ENCODE results near the gene RAB7A. TPM values are rescaled to one million over a fixed set of nuclear protein-coding genes. Genes with fewer than 3 reads are reported as not detected.
A peak's percentile ranks its signal among the peaks of the same experiment; 100 is the strongest.

RAB7A gene
- total and polyA plus RNA-seq, 10 of the 15 experiments (the other 5 are each of a cell fraction or from before 2014, with no cell fraction given): 40.3 to 212 (median 160) TPM

GRCh38 chr3:128814519-128815317 is 88.7 kb downstream of the RAB7A start:
- RAD21 ChIA-PET (ENCODE audit: unreplicated experiment): interaction anchor here (0.6 to 1.2 kb wide), 2 partner anchors 16 to 134 kb away, joined by 3 read pairs; no protein-coding TSS in a partner anchor
- H4K20me1 ChIP-seq (ENCODE audit: control insufficient read depth, insufficient read depth): no peaks in the 10 kb centered on the region
- SMC1A ChIA-PET (ENCODE audit: uncharacterized antibody, unreplicated experiment): no interaction called here
- no peak overlapping the region for H2AFZ ChIP-seq (ENCODE audit: control insufficient read depth, low read depth, low read length)
- no peak for DNase-seq (ENCODE audit: low read depth, low spot score)
- no TSS peak for BruUV-seq (replicated peaks)
- H3K36me3 ChIP-seq (ENCODE audit: control insufficient read depth in 2 of 2, insufficient read depth in 2 of 2, low read length in 1 of 2): peaks cover 13 to 20% of the 10 kb centered on the region in 2 experiments
- no peak overlapping the region for H3K9ac ChIP-seq (ENCODE audit: control insufficient read depth, insufficient read depth, low read length)
- no peaks in the 10 kb centered on the region for H3K27me3 ChIP-seq (replicated peaks in 1 of 2; ENCODE audit: control insufficient read depth in 2 of 2, insufficient read depth in 2 of 2, low read length in 1 of 2)
- H3K4me1 ChIP-seq (ENCODE audit: control insufficient read depth, insufficient read depth, low read length): no peaks in the 10 kb centered on the region
- no peak for ATAC-seq
- intact Hi-C loops (cut with micrococcal nuclease; ENCODE audit: unreplicated experiment) (no loop called here), in situ Hi-C loops (cut with MboI) (no loop called here)
- no peaks in the 10 kb centered on the region for H3K9me3 ChIP-seq (replicated peaks; ENCODE audit: control insufficient read depth, insufficient read depth, low read length)
- no peak for TF ChIP-seq EP300 (IDR thresholded peaks at IDR 0.05; ENCODE audit: borderline replicate concordance in 1 of 2, control insufficient read depth in 1 of 2, low read depth in 2 of 2, low read length in 2 of 2)
- TF ChIP-seq SMARCA5 (IDR thresholded peaks at IDR 0.05): no peak
- TF ChIP-seq ATF7 (IDR thresholded peaks at IDR 0.05; ENCODE audit: low read depth): no peak
- TF ChIP-seq ESRRA (IDR thresholded peaks at IDR 0.05; ENCODE audit: low read length): no peak
- TF ChIP-seq GABPA (IDR thresholded peaks at IDR 0.05; ENCODE audit: low read depth): no peak
- no peak for TF ChIP-seq ZNF592 (IDR thresholded peaks at IDR 0.05)
- no peak for TF ChIP-seq DPF2 (IDR thresholded peaks at IDR 0.05)
- no peak for TF ChIP-seq BACH1 (IDR thresholded peaks at IDR 0.05; ENCODE audit: borderline replicate concordance)
- TF ChIP-seq SPI1 (IDR thresholded peaks at IDR 0.05; ENCODE audit: borderline replicate concordance, insufficient read depth, low read depth, low read length): 0 out of 2 replicates have a peak, but pooled peaks have one; percentile 21
- no peak overlapping the region for H3K4me3 ChIP-seq
- POLR2A ChIA-PET: interaction anchor here (1.3 kb wide), 1 partner anchor 61 kb away, joined by 3 read pairs; no protein-coding TSS in a partner anchor
- CTCF ChIA-PET: no interaction called here
- no peaks in the 10 kb centered on the region for H3K79me2 ChIP-seq (ENCODE audit: control insufficient read depth, insufficient read depth, low read length)
- WGBS (ENCODE audit: insufficient coverage, insufficient replicate concordance, low lambda C conversion rate, missing lambda C conversion rate): 98% methylated on average over 8 of the region's 8 CpGs
- H3K4me2 ChIP-seq (ENCODE audit: control insufficient read depth, insufficient read depth): no peak overlapping the region
- no peak for FAIRE-seq
- no peak overlapping the region for H3K27ac ChIP-seq (ENCODE audit: control insufficient read depth, insufficient read depth)

Measured in GM12878 (cell line).